ENCODE data around the gene SMYD3.

- TF ChIP-seq CTCF (IDR thresholded peaks at IDR 0.05) (no peak), POLR2A (IDR thresholded peaks at IDR 0.05; ENCODE audit: low read depth) (no peak), POLR2AphosphoS5 (IDR thresholded peaks at IDR 0.05) (no peak), EP300 (IDR thresholded peaks at IDR 0.05) (no peak)
These were observed 411.6 kb downstream of the SMYD3 start for GRCh38 chr1:246095443-246095842.
